Left hindlimb (tissue), 1 donor: ENCODE data around the gene RPS28.
"Not testable (repeated sequence)": the region's sequence is repeated elsewhere in the genome, so short reads cannot be mapped to it uniquely, and the experiment has no call there.

Experiments
- DNase-seq: peaks from one replicate; pipeline ENCODE4 v3.0.0-alpha.2; 2018

The RPS28 gene

GRCh38 chr19:8342684-8343482 lies 21.6 kb downstream of the RPS28 start, which contains the start of gene KANK3:
KANK3 (minus strand) TSS chr19:8343262; CDS start chr19:8337828, 5,434 bp downstream.
- peak; percentile 90 for DNase-seq

GRCh38 chr19:8343483-8343844 lies 22.2 kb downstream of the RPS28 start:
- DNase-seq: no peak

GRCh38 chr19:8349629-8350372 lies 28.5 kb downstream of the RPS28 start:
- not testable (repeated sequence) for DNase-seq

- DNase-seq: no peak
These were observed 31.0 kb downstream of the RPS28 start for GRCh38 chr19:8352134-8352827.

GRCh38 chr19:8352845-8353244 lies 31.5 kb downstream of the RPS28 start:
- DNase-seq: not testable (repeated sequence)

GRCh38 chr19:8355631-8356402 lies 34.5 kb downstream of the RPS28 start:
- DNase-seq: peak; percentile 40

GRCh38 chr19:8357007-8357521 lies 35.8 kb downstream of the RPS28 start:
- DNase-seq: no peak

GRCh38 chr19:8358948-8359347 lies 37.7 kb downstream of the RPS28 start:
- no peak for DNase-seq

GRCh38 chr19:8360196-8360595 lies 38.9 kb downstream of the RPS28 start:
- no peak for DNase-seq

- peak; percentile 91 for DNase-seq
These were observed 40.9 kb downstream of the RPS28 start for GRCh38 chr19:8361921-8362793.

GRCh38 chr19:8363803-8364771 lies 42.8 kb downstream of the RPS28 start, which contains the start of gene ANGPTL4:
ANGPTL4 (plus strand) TSS chr19:8364155; CDS start chr19:8364322, 167 bp downstream.
- DNase-seq: peak; percentile 89

- DNase-seq: no peak
These were observed 44.9 kb downstream of the RPS28 start for GRCh38 chr19:8366121-8366581.

GRCh38 chr19:8366961-8367326 lies 45.6 kb downstream of the RPS28 start:
- peak; percentile 74 for DNase-seq

GRCh38 chr19:8367327-8368001 lies 46.2 kb downstream of the RPS28 start:
- peak; percentile 93 for DNase-seq

- no peak for DNase-seq
These were observed 49.1 kb downstream of the RPS28 start for GRCh38 chr19:8370176-8371010.

- DNase-seq: no peak
These were observed 49.9 kb downstream of the RPS28 start for GRCh38 chr19:8371011-8371804.
